ENCODE measurements around the gene SSH2.

DNA sequence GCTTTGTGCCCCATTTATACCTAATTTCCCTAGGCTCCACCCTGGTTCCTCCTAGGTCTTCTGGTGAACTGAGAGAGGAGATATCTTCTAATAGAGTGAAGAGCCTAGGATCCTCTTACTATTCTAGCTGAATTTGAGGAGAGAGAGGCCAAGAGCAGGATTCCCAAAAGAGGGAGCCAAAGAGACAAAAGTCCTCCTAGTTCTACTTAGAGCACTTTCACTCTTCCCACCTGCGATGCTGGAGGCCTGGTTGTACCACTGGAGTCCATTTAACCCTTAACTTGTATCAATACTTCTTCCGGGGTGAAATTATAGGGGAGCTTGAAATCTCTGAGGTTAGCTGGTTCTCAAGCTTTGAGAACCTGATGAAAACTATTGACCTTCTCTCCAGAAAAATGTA lies 3.4 kb upstream of the SSH2 start:
- TF ChIP-seq, protein P1, sequence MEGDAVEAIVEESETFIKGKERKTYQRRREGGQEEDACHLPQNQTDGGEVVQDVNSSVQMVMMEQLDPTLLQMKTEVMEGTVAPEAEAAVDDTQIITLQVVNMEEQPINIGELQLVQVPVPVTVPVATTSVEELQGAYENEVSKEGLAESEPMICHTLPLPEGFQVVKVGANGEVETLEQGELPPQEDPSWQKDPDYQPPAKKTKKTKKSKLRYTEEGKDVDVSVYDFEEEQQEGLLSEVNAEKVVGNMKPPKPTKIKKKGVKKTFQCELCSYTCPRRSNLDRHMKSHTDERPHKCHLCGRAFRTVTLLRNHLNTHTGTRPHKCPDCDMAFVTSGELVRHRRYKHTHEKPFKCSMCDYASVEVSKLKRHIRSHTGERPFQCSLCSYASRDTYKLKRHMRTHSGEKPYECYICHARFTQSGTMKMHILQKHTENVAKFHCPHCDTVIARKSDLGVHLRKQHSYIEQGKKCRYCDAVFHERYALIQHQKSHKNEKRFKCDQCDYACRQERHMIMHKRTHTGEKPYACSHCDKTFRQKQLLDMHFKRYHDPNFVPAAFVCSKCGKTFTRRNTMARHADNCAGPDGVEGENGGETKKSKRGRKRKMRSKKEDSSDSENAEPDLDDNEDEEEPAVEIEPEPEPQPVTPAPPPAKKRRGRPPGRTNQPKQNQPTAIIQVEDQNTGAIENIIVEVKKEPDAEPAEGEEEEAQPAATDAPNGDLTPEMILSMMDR (IDR thresholded peaks at IDR 0.05; ENCODE audit: borderline replicate concordance, extremely low read depth, low read length, poor library complexity, severe bottlenecking) = no peak
- TF ChIP-seq EZH2 (IDR thresholded peaks at IDR 0.05; ENCODE audit: borderline replicate concordance, low read depth, low read length, severe bottlenecking) = no peak
